ENCODE data around the gene MCTP2. TPM values are rescaled to one million over a fixed set of nuclear protein-coding genes. Genes with fewer than 3 reads are reported as not detected.

MCTP2 gene
- total RNA-seq, 4 donors from 2014 or later = 0.13 to 2.0 (median 0.43) TPM

GRCh38 chr15:94439158-94439557 lies 207.8 kb downstream of the MCTP2 start:
- Histone ChIP-seq H3K27ac (no peak overlapping the region), H3K9me3 (no peaks in the 10 kb centered on the region), H3K4me3 (no peak overlapping the region), H3K36me3 (no peaks in the 10 kb centered on the region), H3K27me3 (no peaks in the 10 kb centered on the region), H3K4me1 (no peaks in the 10 kb centered on the region)
- in situ Hi-C loops (cut with MboI; ENCODE audit: low sequenced_read_pairs in 4 of 4) (no loop called here), intact Hi-C loops (cut with DNase I; ENCODE audit: low total_unique reads) (no loop called here)
- ATAC-seq = no peak
- TF ChIP-seq POLR2A (IDR thresholded peaks at IDR 0.05) (no peak), CTCF (IDR thresholded peaks at IDR 0.05 in 4 of 5, conservative IDR thresholded peaks at IDR 0.05 in 1 of 5) (no peak)
- DNase-seq = no peak

- intact Hi-C loops (cut with DNase I; ENCODE audit: low total_unique reads) (no loop called here), in situ Hi-C loops (cut with MboI; ENCODE audit: low sequenced_read_pairs in 4 of 4) (no loop called here)
- Histone ChIP-seq H3K4me1 (no peaks in the 10 kb centered on the region), H3K4me3 (no peak overlapping the region), H3K27me3 (no peaks in the 10 kb centered on the region), H3K27ac (no peak overlapping the region), H3K9me3 (no peaks in the 10 kb centered on the region), H3K36me3 (no peaks in the 10 kb centered on the region)
- ATAC-seq (no peak), DNase-seq (no peak)
- TF ChIP-seq CTCF (IDR thresholded peaks at IDR 0.05 in 4 of 5, conservative IDR thresholded peaks at IDR 0.05 in 1 of 5) (no peak), POLR2A (IDR thresholded peaks at IDR 0.05) (no peak)
These were observed 210.4 kb downstream of the MCTP2 start for GRCh38 chr15:94441760-94442159.

GRCh38 chr15:94442480-94442879 lies 211.1 kb downstream of the MCTP2 start:
- ATAC-seq = no peak
- Histone ChIP-seq H3K9me3 (no peaks in the 10 kb centered on the region), H3K4me1 (no peaks in the 10 kb centered on the region), H3K36me3 (no peaks in the 10 kb centered on the region), H3K4me3 (no peak overlapping the region), H3K27me3 (no peaks in the 10 kb centered on the region), H3K27ac (no peak overlapping the region)
- in situ Hi-C loops (cut with MboI; ENCODE audit: low sequenced_read_pairs in 4 of 4) (no loop called here), intact Hi-C loops (cut with DNase I; ENCODE audit: low total_unique reads) (no loop called here)
- TF ChIP-seq CTCF (IDR thresholded peaks at IDR 0.05 in 4 of 5, conservative IDR thresholded peaks at IDR 0.05 in 1 of 5) (no peak), POLR2A (IDR thresholded peaks at IDR 0.05) (no peak)
- DNase-seq = no peak

GRCh38 chr15:94443186-94443585 lies 211.8 kb downstream of the MCTP2 start:
- Histone ChIP-seq H3K36me3 (no peaks in the 10 kb centered on the region), H3K27ac (no peak overlapping the region), H3K4me3 (no peak overlapping the region), H3K9me3 (no peaks in the 10 kb centered on the region), H3K27me3 (no peaks in the 10 kb centered on the region), H3K4me1 (no peaks in the 10 kb centered on the region)
- intact Hi-C loops (cut with DNase I; ENCODE audit: low total_unique reads) = no loop called here
- no peak for TF ChIP-seq CTCF (IDR thresholded peaks at IDR 0.05 in 4 of 5, conservative IDR thresholded peaks at IDR 0.05 in 1 of 5)
- TF ChIP-seq POLR2A (IDR thresholded peaks at IDR 0.05) = no peak
- ATAC-seq = no peak
- DNase-seq = no peak
- in situ Hi-C loops (cut with MboI; ENCODE audit: low sequenced_read_pairs in 4 of 4) = no loop called here

- DNase-seq (no peak), ATAC-seq (no peak)
- Histone ChIP-seq H3K27me3 (no peaks in the 10 kb centered on the region), H3K27ac (no peak overlapping the region), H3K36me3 (no peaks in the 10 kb centered on the region), H3K9me3 (no peaks in the 10 kb centered on the region), H3K4me1 (no peaks in the 10 kb centered on the region), H3K4me3 (no peak overlapping the region)
- in situ Hi-C loops (cut with MboI; ENCODE audit: low sequenced_read_pairs in 4 of 4) = no loop called here
- TF ChIP-seq POLR2A (IDR thresholded peaks at IDR 0.05) (no peak), CTCF (IDR thresholded peaks at IDR 0.05 in 4 of 5, conservative IDR thresholded peaks at IDR 0.05 in 1 of 5) (no peak)
- intact Hi-C loops (cut with DNase I; ENCODE audit: low total_unique reads) = no loop called here
These were observed 214.3 kb downstream of the MCTP2 start for GRCh38 chr15:94445566-94446160.

Data from gastrocnemius medialis (tissue), 4 donors.